CD4-positive, alpha-beta T cell treated with Interleukin-21 for 1 hour (primary cell): ENCODE data around the gene CXCL6.

ENCODE experiments used
- DNase-seq: peaks from one replicate; pipeline ENCODE4 v3.0.0-alpha.2; 2020

The CXCL6 gene

GRCh38 chr4:73844345-73844744, 7.9 kb downstream of the CXCL6 start:
- DNase-seq = no peak

- DNase-seq = no peak
These were observed 8.3 kb downstream of the CXCL6 start for GRCh38 chr4:73844806-73845205.

GRCh38 chr4:73847526-73848182, 11.2 kb downstream of the CXCL6 start:
- DNase-seq = no peak

GRCh38 chr4:73848183-73848777, 11.8 kb downstream of the CXCL6 start:
- no peak for DNase-seq

DNA sequence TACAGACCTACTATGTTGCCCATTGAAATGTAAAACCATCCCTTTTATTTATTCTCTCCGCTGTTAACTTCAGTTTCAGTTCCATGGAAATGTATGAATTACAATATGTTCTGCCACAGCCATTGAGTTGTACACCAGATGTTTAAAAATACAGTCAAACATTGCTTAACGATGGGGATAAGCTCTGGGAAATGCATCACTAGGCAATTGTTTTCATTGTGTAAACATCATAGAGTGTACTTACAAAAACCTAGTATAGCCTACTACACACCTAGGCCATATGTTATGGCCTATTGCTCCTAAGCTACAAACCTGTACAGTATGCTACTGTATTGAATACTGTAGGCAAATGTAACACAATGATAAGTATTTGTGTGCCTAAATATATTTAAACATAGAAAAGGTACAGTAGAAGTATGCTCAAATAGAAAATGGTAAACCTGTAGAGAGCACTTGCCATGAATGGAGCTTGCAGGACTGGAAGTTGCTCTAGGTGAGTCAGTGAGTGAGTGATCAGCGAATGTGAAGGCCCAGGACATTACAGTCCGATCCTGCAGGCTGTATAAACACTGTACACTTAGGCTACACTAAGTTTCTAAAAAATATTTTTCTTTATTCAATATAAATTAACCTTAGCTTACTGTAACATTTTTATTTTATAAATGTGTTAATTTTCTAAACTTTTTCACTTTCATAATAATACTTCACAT, 13.9 kb downstream of the CXCL6 start:
- no peak for DNase-seq

DNA sequence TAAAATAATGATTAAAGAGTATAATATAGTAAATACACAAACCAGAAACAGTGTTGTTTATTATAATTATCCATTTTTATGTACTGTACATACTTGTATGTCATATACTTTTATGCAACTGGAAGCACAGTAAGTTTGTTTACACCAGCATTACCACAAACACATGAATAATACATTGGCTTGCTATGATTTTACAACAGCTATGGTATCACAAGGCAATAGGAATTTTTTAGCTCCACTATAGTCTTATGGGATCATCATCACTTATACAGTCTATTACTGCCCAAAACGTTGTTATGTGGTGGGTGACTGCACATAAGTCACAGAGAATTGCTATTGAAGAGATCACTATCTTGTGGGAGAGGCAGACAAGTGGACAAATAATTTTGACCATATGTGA, 14.8 kb downstream of the CXCL6 start:
- no peak for DNase-seq

GRCh38 chr4:73852771-73853170, 16.3 kb downstream of the CXCL6 start:
- no peak for DNase-seq

- no peak for DNase-seq
These were observed 16.8 kb downstream of the CXCL6 start, which contains the start of gene PF4V1 for GRCh38 chr4:73853246-73853704. Gene PF4V1 (plus strand): TSS chr4:73853296. CDS start chr4:73853363, 67 bp downstream.

GRCh38 chr4:73853718-73854473, 17.4 kb downstream of the CXCL6 start:
- DNase-seq = no peak

DNA sequence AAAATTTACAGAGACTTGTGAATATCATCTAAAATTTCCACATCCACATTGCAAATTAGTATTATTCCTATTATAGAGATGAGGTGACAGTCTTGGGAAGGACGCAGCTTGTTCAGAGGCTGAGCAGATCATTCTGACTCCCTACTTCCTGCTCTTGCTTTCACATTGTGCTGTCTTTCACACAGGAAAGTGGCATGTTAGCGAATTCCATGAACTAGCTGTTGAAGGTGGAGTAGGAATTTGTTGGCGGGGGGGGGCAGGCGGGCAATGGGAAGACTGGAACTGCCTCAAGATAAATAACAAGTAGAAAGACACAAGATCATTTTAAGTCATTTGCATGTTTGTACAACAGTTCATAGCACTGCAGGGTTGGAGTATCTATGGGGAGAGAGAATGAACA, 18.9 kb downstream of the CXCL6 start:
- no peak for DNase-seq

- DNase-seq = no peak
These were observed 20.0 kb downstream of the CXCL6 start for GRCh38 chr4:73856518-73856917.

GRCh38 chr4:73859614-73860088, 23.2 kb downstream of the CXCL6 start:
- no peak for DNase-seq

DNA sequence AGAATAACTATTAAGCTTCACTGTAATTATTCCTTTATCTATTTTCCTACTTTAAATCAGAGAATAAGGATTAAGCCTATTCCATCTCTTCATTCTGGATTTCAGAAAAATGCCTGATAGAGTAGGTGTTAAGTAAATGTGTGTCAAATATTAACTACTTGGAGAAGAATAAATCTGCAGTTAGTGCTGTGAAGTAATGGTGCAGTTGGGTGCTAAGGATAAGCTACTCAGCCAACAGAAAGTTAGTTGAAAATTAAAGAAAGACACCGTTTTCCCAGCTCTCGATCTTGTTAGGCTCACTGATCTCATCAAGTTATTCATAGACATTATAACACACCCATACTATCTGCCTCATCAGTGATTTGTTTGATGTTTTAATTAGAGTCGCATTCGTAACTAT, 23.7 kb downstream of the CXCL6 start:
- no peak for DNase-seq

DNA sequence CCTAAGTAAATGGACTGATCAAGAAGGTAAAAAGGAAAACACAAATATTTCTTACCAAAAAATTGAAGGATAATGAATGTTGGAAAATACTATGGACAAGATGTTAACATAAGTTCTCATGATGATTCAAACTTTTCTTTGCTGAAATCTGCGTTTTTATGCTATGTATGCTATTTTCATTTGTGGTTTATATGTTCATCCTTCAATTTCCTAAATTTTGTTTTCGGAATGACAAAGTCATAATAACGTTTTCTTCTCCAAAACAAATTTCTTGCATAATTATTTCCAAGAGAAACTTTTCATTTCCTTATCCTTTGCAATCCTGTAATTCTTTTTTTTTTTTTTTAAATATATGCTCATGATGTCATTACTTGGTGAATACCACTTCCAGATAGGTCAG, 24.4 kb downstream of the CXCL6 start:
- DNase-seq = no peak

DNA sequence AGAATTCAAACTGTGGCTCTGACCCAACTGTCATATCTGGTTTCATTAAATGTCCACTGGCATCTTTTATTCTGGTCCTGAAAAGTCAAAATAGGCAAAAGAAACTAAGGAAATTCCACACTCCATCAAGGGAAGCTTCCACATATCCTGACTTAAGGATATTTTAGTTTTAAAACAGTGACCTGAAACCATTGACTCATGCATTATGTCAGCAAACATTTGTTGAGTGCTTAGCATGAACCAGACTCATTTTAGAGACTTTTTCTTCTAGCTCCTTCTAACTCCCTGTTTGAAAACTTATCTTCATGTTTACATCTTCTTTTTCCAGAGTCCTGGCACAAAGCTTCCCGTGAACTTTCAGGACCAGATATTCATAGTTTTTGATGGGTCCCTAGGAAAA, 25.8 kb downstream of the CXCL6 start:
- no peak for DNase-seq

- DNase-seq = no peak
These were observed 27.9 kb downstream of the CXCL6 start for GRCh38 chr4:73864365-73864764.

DNA sequence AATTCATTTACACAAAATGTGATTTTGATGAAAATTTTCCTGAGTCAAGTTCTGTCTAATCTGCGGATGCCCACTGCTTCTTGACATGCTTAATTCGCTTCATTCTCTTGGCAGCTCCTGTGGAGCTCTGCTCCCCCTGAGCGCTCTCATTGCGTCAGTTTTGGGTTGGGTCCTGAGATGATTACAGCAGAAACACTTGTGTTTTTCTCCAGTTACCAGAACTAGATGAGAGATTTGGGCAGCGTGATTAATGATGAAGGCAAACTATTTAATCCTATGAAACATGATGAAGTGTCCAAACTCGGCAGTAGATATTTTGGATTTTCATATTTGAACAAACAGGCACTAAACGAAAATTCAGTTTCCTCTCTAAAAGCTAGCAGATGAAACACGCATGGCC, 28.5 kb downstream of the CXCL6 start:
- no peak for DNase-seq

GRCh38 chr4:73865431-73866096, 29.1 kb downstream of the CXCL6 start:
- DNase-seq = no peak

DNA sequence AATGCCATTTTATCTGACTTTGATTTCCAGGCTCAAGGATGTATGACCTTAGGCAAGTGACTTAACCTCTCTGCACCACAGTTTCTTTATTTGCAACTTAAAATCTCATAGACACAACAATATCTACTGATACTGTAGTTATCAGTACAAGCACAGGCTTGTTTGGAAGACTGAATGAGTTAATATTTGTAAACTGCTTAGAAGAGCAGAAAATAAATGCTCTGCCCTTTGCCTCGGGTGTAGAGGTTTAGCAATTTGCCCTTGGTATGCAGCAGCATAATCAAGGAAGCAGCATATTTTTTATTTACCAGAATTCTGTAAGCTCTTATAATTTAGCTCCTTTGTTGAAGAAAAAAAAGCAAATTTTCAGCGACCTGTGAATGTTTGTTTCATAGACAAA, 29.8 kb downstream of the CXCL6 start:
- DNase-seq = no peak

GRCh38 chr4:73867783-73868182, 31.3 kb downstream of the CXCL6 start:
- DNase-seq = no peak

- no peak for DNase-seq
These were observed 32.0 kb downstream of the CXCL6 start for GRCh38 chr4:73868206-73869129.
